NCI-H524 (cell line): ENCODE data around the gene AASDH.

Experiments
- DNase-seq, 2 experiments: peaks; one replicate each; lab custom pipeline; 2025; lab: John Stamatoyannopoulos, UW

Gene AASDH

GRCh38 chr4:56316011-56316650, 71.2 kb downstream of the AASDH start:
- DNase-seq: no peak

- DNase-seq: no peak
These were observed 71.7 kb downstream of the AASDH start for GRCh38 chr4:56315543-56315942.

DNA sequence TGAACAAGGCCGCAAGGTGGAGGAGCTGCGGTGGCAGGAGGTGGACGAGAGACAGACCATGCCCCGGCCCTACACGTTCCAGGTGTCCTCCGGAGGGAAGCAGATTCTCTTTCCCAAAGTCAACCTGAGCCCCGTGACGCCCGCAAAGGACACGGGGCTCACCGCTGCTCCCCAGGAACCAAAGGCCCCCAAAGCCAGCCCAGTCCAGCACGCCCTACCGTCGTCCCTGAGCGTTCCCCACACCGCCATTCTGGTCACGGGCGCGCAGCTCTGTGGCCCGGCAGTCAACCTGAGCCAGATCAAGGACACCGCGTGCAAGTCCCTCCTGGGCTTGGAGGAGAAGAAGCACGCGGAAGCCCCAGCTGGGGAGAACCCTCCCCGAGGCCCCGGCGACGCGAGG, 72.2 kb downstream of the AASDH start:
- DNase-seq: no peak

GRCh38 chr4:56314207-56314915, 72.9 kb downstream of the AASDH start:
- DNase-seq: no peak

GRCh38 chr4:56313132-56313531, 74.2 kb downstream of the AASDH start:
- no peak for DNase-seq

DNA sequence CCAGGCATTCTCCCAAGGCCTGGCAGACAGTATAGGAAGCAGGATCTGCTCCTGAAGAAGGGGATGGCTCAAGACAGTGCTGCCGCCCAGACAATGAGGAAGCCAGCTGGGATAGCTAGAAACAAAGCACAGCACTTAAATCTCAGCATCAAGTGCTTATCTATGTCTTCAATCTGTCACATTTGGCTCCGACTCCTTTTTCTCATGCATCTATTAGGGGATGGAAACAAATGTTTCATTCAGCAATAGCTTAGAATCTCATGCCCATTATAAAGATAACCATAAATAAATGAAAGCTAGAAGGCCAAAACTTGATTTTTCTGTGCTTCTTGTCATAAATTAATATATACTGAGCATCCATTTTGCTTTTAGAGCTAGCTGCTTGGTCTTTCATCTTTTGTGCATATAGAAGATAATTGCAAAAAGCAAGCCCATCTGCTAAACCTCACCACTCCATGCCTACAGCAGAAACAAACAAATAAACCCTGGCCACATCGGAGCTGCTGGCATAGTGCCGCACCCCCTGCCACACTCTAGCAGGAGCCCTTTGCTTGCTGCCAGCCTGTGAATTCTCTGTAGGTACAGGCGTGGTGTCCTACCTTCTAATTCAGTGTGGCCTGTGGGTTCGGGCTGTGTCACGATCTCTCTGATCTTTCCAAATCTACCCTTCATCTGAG, 75.9 kb downstream of the AASDH start:
- peak; percentile 81 to 88 for DNase-seq

GRCh38 chr4:56310401-56311125, 76.7 kb downstream of the AASDH start:
- peak in 1 of 2 experiments; percentile 52 for DNase-seq

DNA sequence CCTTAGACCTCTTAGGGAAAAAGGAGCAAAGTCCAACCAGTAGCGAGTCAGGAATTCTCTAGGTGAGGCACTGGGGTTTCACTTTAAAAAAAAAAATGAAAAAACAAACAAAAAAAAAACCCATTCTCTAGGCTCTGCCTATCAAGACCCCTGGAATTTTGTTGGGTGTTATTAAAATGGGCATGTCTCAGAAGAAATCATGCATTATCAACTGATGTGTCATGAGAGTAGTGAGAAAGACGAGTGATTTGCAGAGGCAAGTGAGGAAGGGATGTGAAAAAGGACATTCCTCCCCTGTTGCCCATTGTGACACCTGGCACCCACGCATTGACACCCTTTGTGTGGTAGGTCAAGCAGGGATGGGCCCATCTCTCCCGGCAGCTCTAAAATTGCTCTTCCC, 78.9 kb downstream of the AASDH start:
- no peak for DNase-seq

GRCh38 chr4:56307423-56307822, 79.9 kb downstream of the AASDH start:
- no peak for DNase-seq

GRCh38 chr4:56305390-56305789, 81.9 kb downstream of the AASDH start:
- no peak for DNase-seq

- no peak for DNase-seq
These were observed 83.4 kb downstream of the AASDH start for GRCh38 chr4:56303921-56304320.

DNA sequence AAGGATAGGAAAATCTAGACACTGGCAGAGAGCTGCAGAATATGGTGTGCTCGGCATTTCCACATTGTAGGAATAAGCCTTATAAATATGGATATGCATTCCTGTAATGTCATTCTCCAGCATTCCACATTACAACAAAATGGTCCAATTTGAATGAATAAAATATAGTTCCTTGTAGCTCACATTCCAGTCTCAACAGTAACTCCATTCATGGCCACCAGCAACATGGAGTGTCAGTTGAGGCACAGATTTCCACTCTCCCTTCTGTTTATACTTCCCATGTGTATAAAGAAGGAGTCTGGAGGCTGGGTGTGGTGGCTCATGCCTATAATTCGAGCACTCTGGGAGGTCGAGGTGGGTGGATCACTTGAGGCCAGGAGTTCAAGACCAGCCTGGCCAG, 84.5 kb downstream of the AASDH start:
- DNase-seq: no peak

- DNase-seq: no peak
These were observed 85.2 kb downstream of the AASDH start for GRCh38 chr4:56301997-56302496.

DNA sequence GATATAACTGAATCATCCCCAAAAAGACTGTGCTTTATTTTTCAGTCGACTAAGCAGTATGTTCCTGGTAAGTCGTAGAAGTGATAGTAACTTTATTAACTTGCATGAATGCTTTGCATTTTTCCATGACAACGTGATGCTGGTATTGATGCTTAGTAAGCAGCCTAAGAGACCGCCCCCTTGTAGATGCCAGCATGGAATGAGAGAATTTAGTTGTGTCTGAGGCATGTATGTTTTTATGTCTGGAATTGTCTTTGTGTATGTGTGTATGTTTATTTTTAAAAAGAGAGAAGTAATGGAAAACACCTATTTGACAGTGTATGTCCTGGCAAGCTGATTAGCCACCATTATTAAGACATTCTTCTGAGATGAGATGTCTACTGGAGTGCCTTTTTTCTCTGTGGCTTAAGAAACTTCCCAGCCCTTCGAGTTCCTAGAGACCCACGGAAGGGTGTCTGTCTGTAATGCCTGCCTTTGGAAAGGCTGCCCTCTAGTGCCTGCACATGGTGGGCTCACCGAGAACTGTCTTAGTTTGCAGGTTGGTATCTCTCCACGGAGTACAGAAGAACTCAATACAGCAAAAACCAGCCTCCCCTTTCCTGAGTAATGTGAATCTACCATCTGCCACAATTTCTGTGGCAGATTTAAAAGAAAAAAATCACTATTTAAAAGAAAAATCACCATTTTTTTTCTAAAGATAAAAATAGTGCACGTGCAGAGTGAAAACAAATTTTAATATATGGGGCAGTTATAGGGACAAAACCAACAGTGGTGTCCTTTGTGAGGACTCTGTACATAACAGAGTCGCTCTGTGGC, 85.9 kb downstream of the AASDH start:
- peak; percentile 38 to 75 for DNase-seq

DNA sequence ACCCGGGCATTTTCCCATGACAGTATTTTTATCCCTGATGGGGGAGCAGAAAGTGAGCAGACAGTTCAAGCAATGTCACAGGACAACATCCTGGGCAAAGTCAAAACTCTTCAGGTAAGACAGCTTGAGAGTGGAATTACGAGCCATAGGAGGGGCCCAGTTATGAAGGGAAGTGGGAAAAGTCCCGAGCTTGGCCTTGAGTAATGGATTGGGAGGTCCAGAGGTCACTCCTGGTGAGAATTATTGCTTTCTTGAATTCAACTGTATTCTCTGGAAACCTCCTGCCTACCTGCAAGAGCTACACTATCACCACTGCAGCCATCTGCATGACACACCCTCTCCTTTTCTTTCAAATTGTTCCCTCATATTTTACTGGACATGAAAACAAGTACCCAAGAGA, 89.1 kb downstream of the AASDH start:
- DNase-seq: no peak

- no peak for DNase-seq
These were observed 89.5 kb downstream of the AASDH start for GRCh38 chr4:56297776-56298175.

DNA sequence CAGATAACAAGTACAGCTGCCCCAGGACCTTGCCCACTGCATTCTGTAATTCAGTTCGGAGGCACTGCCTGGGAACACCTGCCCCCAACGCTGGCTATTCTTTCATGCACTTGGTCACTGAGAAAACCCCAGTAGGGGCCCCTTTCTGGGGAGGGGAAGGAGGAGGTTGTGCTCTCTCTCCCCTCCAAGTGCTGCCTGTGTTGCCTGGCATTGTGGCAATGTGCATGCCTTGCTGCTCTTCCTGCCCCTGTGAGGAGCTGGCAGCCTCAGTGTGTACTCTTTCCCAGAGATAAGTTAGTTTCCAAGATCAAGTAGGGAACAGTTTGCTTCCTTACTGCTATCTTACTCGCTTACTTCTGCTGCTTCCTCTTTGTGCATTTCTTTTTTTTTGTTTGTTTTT, 90.8 kb downstream of the AASDH start:
- no peak for DNase-seq

DNA sequence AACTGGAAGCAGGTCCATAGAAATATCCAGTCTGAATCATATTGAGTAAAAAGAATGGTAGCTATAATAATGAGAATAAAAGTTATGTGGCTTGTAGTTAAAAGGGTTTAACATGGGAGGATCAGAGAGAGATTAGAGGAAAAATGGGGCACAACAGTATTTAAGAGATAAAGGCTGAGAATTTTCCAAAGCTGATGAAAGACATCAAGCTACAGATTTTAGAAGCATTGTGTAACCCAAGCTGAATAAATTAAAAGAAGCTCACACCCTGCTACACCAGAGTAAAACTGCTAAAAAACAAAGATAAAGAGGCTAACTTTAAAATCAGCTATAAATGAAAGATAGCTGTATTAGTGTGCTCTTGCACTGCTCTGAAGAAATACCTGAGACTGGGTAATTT, 94.2 kb downstream of the AASDH start:
- no peak for DNase-seq

GRCh38 chr4:56289934-56290333, 97.4 kb downstream of the AASDH start:
- DNase-seq: no peak

GRCh38 chr4:56288663-56289062, 98.6 kb downstream of the AASDH start:
- no peak for DNase-seq
